Smooth muscle cell (in vitro differentiated cells): ENCODE data around the gene C9orf78. TPM values are rescaled to one million over a fixed set of nuclear protein-coding genes. Genes with fewer than 3 reads are reported as not detected.

Experiments used
- DNase-seq: peaks from one replicate; lab custom pipeline; 2025; ENCODE audit not compliant: unreplicated experiment; lab: John Stamatoyannopoulos, UW
- H2AFZ ChIP-seq: fragments of 200-600 bp; sonication (generic); 2 replicates; pipeline ENCODE4 v1.6.0; 2016; ENCODE audit warnings: antibody characterized with exemption, low read depth, mild to moderate bottlenecking
- H3F3A ChIP-seq: fragments of 200-600 bp; sonication (generic); 2 replicates; pipeline ENCODE4 v1.6.0; 2017; ENCODE audit warnings: antibody characterized with exemption, low read depth
- H3K27ac ChIP-seq: fragments of 200-600 bp; sonication (generic); 2 replicates; pipeline ENCODE4 v1.5.1; 2016; ENCODE audit warnings: low read depth, mild to moderate bottlenecking
- H3K27me3 ChIP-seq: fragments of 200-600 bp; sonication (generic); 2 replicates; pipeline ENCODE4 v1.6.1; 2016; ENCODE audit warnings: low read depth, mild to moderate bottlenecking
- H3K36me3 ChIP-seq: fragments of 200-600 bp; sonication (generic); 2 replicates; pipeline ENCODE4 v1.5.1; 2016; ENCODE audit warnings: low read depth
- H3K4me1 ChIP-seq: fragments of 200-600 bp; sonication (generic); 2 replicates; pipeline ENCODE4 v1.5.1; 2016; ENCODE audit warnings: low read depth
- H3K4me2 ChIP-seq: fragments of 200-600 bp; sonication (generic); 2 replicates; pipeline ENCODE4 v1.6.0; 2016; ENCODE audit warnings: mild to moderate bottlenecking
- H3K4me3 ChIP-seq: fragments of 200-600 bp; sonication (generic); 2 replicates; pipeline ENCODE4 v1.5.1; 2016; ENCODE audit warnings: mild to moderate bottlenecking
- H3K79me2 ChIP-seq: fragments of 200-600 bp; sonication (generic); 2 replicates; pipeline ENCODE4 v1.6.0; 2016; ENCODE audit warnings: low read depth, mild to moderate bottlenecking
- H3K9ac ChIP-seq: fragments of 200-600 bp; sonication (generic); 2 replicates; pipeline ENCODE4 v1.6.0; 2016; ENCODE audit warnings: low read depth
- H3K9me3 ChIP-seq: fragments of 200-600 bp; sonication (generic); replicated peaks from 2 replicates; pipeline ENCODE4 v1.5.1; 2016; ENCODE audit warnings: low read depth
- H4K20me1 ChIP-seq: fragments of 200-600 bp; sonication (generic); 2 replicates; pipeline ENCODE4 v1.6.0; 2016; ENCODE audit warnings: low read depth
- WGBS: methylation state at CpG from one replicate; pipeline ENCODE4 v1.1.7; 2016; ENCODE audit warnings: low lambda C conversion rate; 5-methylcytosine and 5-hydroxymethylcytosine counted together
- polyA plus RNA-seq: library from polyadenylated mRNA; unstranded; fragments of >200 nt; fragmentation: Nextera tagmentation; extraction: Ambion mirVana; gene quantifications from 2 replicates; pipeline ENCODE4 v1.2.1, GENCODE V29; 2016
- total RNA-seq: library from RNA; depleted of rRNA; stranded (reverse); fragments of >200 nt; gene quantifications from 2 replicates; pipeline ENCODE4 v1.2.3, GENCODE V29; 2014
- TF ChIP-seq, protein P1 (sequence below): fragments of 200-600 bp; sonication (generic); IDR thresholded peaks from 2 replicates; pipeline ENCODE4 v1.5.1; 2017; ENCODE audit warnings: borderline replicate concordance, mild to moderate bottlenecking, antibody characterized with exemption; ENCODE audit not compliant: insufficient read depth, poor library complexity, severe bottlenecking

The C9orf78 gene
- total and polyA plus RNA-seq, 2 experiments from 2014 or later: 38.0 to 53.8 TPM

DNA sequence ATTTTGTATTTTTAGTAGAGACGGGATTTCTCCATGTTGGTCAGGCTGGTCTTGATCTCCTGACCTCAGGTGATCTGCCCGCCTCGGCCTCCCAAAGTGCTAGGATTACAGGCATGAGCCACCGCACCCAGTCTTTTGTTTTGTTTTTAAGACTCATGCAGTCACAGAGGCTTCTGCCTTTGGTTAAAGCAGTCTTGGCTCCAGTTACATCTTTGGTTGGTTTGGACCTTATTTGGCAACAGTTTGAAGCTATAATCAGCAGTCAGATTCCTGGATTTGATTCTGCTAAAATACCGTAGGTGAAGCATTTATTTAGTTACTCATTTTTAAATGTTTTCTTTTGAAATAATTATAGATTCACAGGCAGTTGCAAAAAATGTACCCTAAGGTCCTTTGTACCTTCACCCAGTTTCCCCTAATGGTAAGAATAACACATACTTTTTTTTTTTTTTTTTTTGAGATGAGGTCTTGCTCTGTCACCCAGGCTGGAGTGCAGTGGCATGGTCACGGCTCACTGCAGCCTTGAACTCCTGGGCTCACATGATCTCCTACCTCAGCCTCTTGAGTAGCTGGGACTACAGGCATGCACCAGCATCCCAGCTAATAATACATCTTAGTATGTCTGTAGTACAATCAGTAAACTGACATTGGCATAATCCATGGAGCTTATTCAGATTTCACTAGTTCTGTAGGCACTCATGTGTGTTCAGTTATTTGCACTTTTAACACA, 15.9 kb upstream of the C9orf78 start:
- no peaks in the 10 kb centered on the region for H3K27me3 ChIP-seq
- no peak overlapping the region for H2AFZ ChIP-seq
- H3K27ac ChIP-seq: no peak overlapping the region
- H3K9me3 ChIP-seq: no peaks in the 10 kb centered on the region
- peaks cover 25% of the 10 kb centered on the region for H4K20me1 ChIP-seq
- no peak overlapping the region for H3K4me3 ChIP-seq
- no peaks in the 10 kb centered on the region for H3K79me2 ChIP-seq
- no peaks in the 10 kb centered on the region for H3K36me3 ChIP-seq
- H3K4me2 ChIP-seq: no peak overlapping the region
- 78% methylated on average over 6 of the region's 6 CpGs for WGBS
- no peaks in the 10 kb centered on the region for H3K4me1 ChIP-seq
- H3K9ac ChIP-seq: no peak overlapping the region
- TF ChIP-seq, protein P1, sequence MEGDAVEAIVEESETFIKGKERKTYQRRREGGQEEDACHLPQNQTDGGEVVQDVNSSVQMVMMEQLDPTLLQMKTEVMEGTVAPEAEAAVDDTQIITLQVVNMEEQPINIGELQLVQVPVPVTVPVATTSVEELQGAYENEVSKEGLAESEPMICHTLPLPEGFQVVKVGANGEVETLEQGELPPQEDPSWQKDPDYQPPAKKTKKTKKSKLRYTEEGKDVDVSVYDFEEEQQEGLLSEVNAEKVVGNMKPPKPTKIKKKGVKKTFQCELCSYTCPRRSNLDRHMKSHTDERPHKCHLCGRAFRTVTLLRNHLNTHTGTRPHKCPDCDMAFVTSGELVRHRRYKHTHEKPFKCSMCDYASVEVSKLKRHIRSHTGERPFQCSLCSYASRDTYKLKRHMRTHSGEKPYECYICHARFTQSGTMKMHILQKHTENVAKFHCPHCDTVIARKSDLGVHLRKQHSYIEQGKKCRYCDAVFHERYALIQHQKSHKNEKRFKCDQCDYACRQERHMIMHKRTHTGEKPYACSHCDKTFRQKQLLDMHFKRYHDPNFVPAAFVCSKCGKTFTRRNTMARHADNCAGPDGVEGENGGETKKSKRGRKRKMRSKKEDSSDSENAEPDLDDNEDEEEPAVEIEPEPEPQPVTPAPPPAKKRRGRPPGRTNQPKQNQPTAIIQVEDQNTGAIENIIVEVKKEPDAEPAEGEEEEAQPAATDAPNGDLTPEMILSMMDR: no peak
- no peaks in the 10 kb centered on the region for H3F3A ChIP-seq
- DNase-seq: no peak

GRCh38 chr9:129849901-129850300, 14.8 kb upstream of the C9orf78 start:
- H3F3A ChIP-seq: no peaks in the 10 kb centered on the region
- H3K4me3 ChIP-seq: no peak overlapping the region
- peaks cover 31% of the 10 kb centered on the region for H4K20me1 ChIP-seq
- TF ChIP-seq, protein P1: no peak
- DNase-seq: no peak
- 86% methylated on average over 6 of the region's 6 CpGs for WGBS
- H2AFZ ChIP-seq: no peak overlapping the region
- no peak overlapping the region for H3K9ac ChIP-seq
- H3K79me2 ChIP-seq: no peaks in the 10 kb centered on the region
- H3K27ac ChIP-seq: no peak overlapping the region
- H3K27me3 ChIP-seq: no peaks in the 10 kb centered on the region
- no peak overlapping the region for H3K4me2 ChIP-seq
- no peaks in the 10 kb centered on the region for H3K4me1 ChIP-seq
- H3K9me3 ChIP-seq: no peaks in the 10 kb centered on the region
- no peaks in the 10 kb centered on the region for H3K36me3 ChIP-seq

DNA sequence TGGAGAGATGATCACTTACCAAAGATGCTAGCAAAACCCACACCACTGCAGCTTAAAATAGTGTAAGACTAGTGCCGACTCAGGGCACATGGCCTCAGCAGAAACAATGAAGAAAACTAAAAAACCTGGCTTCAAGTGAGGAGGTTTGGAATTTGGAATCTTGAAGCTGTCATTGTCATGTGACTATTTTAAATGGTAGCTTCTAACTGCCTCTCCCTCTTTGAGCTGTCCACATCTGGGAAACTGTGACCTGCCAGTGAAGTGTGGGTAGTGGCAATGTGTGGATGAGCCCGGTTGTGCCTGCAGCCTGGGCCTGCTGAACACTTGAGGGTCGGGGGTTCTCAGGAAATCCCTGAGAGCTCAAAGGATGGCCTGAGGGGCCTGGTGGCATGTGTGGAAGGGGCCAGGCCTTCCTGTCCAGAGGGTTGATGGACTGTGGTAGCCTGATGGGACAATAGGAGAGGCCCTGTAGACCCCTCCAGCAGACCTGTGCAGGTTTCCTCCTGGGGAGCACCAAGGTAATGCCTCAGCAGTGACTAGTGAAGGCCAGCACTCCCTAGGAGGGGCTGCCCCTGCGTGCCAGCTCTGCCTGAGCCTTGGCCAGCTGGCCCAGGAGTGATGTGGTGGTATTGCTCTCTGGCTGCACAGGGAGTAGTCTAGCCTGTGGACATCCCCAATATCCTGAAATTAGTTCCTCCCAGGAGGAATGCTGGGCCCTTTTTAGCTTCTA, 13.8 kb upstream of the C9orf78 start:
- Histone ChIP-seq H3K9me3 (no peaks in the 10 kb centered on the region), H3K36me3 (no peaks in the 10 kb centered on the region), H3K27ac (no peak overlapping the region), H3K79me2 (no peaks in the 10 kb centered on the region), H3K9ac (no peak overlapping the region), H3K4me2 (no peak overlapping the region), H3F3A (no peaks in the 10 kb centered on the region), H2AFZ (no peak overlapping the region), H3K4me3 (no peak overlapping the region), H3K27me3 (no peaks in the 10 kb centered on the region), H4K20me1 (peaks cover 35% of the 10 kb centered on the region), H3K4me1 (no peaks in the 10 kb centered on the region)
- TF ChIP-seq, protein P1: no peak
- no peak for DNase-seq
- 79% methylated on average over 4 of the region's 4 CpGs for WGBS
